ENCODE measurements around the gene TFDP1. TPM values are rescaled to one million over a fixed set of nuclear protein-coding genes. Genes with fewer than 3 reads are reported as not detected.
"Not testable (repeated sequence)": the region's sequence is repeated elsewhere in the genome, so short reads cannot be mapped to it uniquely, and the experiment has no call there.

The TFDP1 gene
- polyA plus RNA-seq, 3 donors from 2014 or later: 25.2 to 39.3 (median 33.7) TPM

DNA sequence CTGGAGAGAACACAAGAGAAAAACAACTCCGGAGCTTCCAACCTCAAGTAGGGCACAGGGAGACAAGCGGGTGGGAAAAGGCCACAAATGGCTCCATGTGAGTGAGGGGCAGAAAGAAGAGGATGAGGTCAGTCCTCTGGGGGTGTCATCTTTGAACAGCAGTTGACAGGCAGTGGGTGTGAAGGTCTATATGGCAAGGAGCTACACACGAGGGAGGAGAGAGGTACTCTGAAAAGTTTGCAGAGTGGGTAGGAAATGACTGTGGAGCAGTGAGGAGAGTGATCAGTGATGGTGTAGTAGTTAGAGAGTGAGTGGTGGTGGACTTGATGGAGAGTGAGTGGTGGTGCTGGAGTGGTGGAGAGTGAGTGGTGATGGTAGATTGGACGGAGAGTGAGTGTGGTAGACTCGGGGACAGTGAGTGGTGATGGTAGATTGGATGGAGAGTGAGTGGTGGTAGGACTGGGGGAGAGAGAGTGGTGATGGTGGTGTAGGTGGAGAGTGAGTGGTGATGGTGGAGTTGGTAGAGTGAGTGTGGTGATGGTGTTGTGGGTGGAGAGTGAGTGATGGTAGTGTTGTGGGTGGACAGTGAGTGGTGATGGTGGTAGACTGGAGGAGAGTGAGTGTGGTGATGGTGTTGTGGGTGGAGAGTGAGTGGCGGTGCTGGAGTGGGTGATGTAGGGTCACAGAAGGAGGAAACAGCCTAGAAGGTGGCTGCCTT lies 4.0 kb downstream of the TFDP1 start:
- DNase-seq: peak; percentile 72 to 73 (median 73)
- peak overlapping the region; percentile 22 to 92 (median 70) for H3K27ac Mint-ChIP-seq
- peaks cover 50 to 56% of the 10 kb centered on the region in 2 donors for H3K4me1 Mint-ChIP-seq
- peaks cover 7 to 26% (median 14%) of the 10 kb centered on the region in 3 donors for H3K27me3 Mint-ChIP-seq (ENCODE audit: low read depth in 3 of 3)
- peaks cover 0 to 7% (median 6%) of the 10 kb centered on the region in 3 donors for H3K36me3 Mint-ChIP-seq
- H3K9me3 Mint-ChIP-seq: no peaks in the 10 kb centered on the region
- H3K4me3 Mint-ChIP-seq: peak overlapping the region; percentile 4 to 58 (median 30)

DNA sequence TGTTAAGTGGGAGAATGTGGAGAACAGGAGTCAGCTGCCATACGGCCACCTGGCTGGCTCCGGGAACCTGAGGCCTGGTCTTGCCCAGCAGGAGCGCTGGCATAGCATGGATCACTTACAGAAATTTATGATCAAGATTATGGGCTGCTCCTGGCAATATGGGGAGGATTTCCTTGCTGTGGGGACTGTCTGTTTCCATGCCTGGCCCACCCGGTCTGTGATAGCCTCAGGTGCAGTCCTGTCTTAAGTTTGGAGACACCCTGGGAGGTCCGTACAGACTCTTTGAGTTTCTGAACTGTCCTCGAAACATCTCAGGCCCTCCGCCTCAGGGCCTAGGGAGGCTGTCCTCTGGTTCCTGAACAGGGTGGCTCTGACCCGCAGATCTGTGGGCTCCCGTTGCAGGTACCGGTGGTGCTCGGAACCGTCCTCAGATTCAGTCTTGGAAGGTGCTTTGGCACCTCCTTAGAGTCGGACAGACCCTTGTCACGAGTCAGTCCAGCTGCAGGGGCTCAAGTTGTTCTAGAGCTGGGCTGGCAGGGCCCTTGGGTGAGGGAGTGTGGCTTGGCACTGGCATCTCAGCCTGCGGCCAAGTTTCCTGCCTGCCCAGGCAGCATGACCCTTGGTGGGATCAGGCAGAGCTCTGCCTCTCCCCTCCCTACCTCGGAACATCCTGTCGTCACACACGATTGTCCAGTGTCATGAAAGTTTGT lies 4.9 kb downstream of the TFDP1 start:
- Mint-ChIP-seq H3K36me3 (peaks cover 0 to 7% (median 6%) of the 10 kb centered on the region in 3 donors), H3K4me1 (peaks cover 47 to 56% of the 10 kb centered on the region in 2 donors), H3K27ac (peak overlapping the region; percentile 4 to 92 (median 70)), H3K4me3 (peak overlapping the region in 3 of 5 donors; percentile 30 to 58 (median 38)), H3K27me3 (ENCODE audit: low read depth in 3 of 3) (peaks cover 7 to 26% (median 14%) of the 10 kb centered on the region in 3 donors), H3K9me3 (no peaks in the 10 kb centered on the region)
- no peak for DNase-seq

DNA sequence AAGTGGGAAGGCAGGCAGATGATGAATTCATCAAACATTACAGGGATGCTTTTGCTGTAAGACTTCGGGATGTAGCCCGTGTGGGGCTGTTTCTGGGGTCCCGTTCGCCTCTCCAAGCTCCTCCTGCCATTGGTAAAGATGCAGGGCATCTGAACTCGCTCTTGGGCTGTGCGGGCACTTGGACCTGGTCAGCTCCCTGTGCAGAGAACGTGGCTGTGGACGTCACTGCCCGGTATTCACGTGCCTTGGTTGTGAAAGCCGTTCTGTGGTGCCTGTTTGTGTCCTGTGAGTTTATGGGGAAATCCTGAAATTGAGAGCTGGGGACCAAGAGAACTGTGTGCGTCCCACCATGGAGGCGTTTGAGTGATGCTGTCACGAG lies 5.4 kb downstream of the TFDP1 start:
- H3K9me3 Mint-ChIP-seq: no peaks in the 10 kb centered on the region
- peaks cover 47 to 56% of the 10 kb centered on the region in 2 donors for H3K4me1 Mint-ChIP-seq
- H3K27me3 Mint-ChIP-seq (ENCODE audit: low read depth in 3 of 3): peaks cover 7 to 26% (median 14%) of the 10 kb centered on the region in 3 donors
- peaks cover 0 to 11% (median 6%) of the 10 kb centered on the region in 3 donors for H3K36me3 Mint-ChIP-seq
- DNase-seq: no peak
- H3K27ac Mint-ChIP-seq: peak overlapping the region in 2 of 6 donors; percentile 4 to 31
- peak overlapping the region in 1 of 5 donors; percentile 33 for H3K4me3 Mint-ChIP-seq

DNA sequence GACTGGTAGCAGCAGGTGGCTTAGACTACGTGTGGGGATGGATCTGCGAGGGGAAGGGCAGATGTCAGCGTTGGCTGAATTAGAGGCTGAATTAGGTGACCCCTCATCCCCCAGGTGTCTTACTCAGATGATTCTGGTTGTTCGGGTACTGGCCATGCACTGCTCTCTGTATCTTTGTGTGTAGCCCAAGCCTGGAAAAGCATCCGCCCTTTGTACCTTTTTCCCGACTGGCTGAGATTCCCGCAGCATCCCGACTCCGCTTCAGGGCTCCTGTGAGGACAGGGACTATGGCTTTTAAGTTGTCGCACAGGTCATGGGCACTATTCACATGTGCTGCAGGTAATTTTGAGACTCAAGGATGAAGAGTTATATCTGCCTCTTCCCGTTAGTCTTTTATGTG lies 7.2 kb downstream of the TFDP1 start:
- peaks cover 5 to 16% (median 9%) of the 10 kb centered on the region in 3 donors for H3K27me3 Mint-ChIP-seq (ENCODE audit: low read depth in 3 of 3)
- H3K9me3 Mint-ChIP-seq: no peaks in the 10 kb centered on the region
- H3K27ac Mint-ChIP-seq: peak overlapping the region in 3 of 6 donors; percentile 12 to 80 (median 51)
- DNase-seq: no peak
- peaks cover 34 to 41% of the 10 kb centered on the region in 2 donors for H3K4me1 Mint-ChIP-seq
- H3K4me3 Mint-ChIP-seq: no peak overlapping the region
- H3K36me3 Mint-ChIP-seq: peaks cover 0 to 11% (median 6%) of the 10 kb centered on the region in 3 donors

DNA sequence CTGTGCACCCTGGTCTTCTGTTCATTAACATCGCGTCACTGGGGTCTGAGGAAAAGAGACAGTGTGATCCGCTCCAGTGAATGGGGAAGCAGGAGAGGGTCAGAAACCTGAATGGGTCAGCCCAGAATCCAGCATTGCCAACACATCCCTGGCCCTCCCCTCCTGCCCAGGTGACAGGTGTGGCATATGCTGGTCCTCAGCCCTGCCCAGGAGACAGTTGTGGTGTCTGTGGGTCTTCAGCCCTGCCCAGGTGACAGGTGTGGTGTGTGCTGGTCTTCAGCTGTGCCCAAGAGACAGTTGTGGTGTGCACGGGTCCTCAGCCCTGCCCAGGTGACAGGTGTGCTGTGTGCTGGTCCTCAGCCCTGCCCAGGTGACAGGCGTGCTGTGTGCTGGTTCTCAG lies 8.0 kb downstream of the TFDP1 start:
- no peak for DNase-seq
- Mint-ChIP-seq H3K36me3 (peaks cover 0 to 11% (median 6%) of the 10 kb centered on the region in 3 donors), H3K27me3 (ENCODE audit: low read depth in 3 of 3) (peaks cover 5 to 11% (median 6%) of the 10 kb centered on the region in 3 donors), H3K4me1 (peaks cover 26 to 33% of the 10 kb centered on the region in 2 donors), H3K27ac (peak overlapping the region in 1 of 6 donors; percentile 11), H3K9me3 (no peaks in the 10 kb centered on the region), H3K4me3 (no peak overlapping the region)

DNA sequence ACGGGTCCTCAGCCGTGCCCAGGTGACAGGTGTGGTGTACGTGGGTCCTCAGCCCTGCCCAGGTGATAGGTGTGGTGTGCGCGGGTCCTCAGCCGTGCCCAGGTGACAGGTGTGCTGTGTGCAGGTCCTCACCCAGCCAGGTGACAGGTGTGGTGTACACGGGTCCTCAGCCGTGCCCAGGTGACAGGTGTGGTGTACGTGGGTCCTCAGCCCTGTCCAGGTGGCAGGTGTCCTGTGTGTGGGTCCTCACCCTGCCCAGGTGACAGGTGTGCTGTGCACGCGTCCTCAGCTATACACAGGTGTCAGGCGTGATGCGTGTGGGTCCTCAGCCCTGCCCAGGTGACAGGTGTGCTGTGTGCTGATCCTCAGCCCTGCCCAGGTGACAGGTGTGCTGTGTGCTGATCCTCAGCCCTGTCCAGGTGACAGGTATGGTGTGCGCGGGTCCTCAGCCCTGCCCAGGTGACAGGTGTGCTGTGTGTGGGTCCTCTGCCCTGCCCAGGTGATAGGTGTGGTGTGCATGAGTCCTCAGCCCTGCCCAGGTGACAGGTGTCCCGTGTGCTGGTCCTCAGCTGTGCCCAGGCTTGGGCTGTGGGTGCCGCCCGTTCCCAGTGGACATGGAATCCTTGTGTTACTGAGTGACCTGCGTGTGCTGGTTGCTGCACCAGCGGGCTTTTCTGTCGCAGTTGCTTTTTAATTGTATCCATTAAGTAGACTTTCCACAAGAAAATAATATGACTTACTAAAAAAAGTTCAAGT lies 9.7 kb downstream of the TFDP1 start:
- H3K4me1 Mint-ChIP-seq: peaks cover 17 to 24% of the 10 kb centered on the region in 2 donors
- not testable (repeated sequence) for H3K9me3 Mint-ChIP-seq; H3K4me3 Mint-ChIP-seq; DNase-seq; H3K27ac Mint-ChIP-seq; H3K36me3 Mint-ChIP-seq; H3K27me3 Mint-ChIP-seq (ENCODE audit: low read depth in 3 of 3)

DNA sequence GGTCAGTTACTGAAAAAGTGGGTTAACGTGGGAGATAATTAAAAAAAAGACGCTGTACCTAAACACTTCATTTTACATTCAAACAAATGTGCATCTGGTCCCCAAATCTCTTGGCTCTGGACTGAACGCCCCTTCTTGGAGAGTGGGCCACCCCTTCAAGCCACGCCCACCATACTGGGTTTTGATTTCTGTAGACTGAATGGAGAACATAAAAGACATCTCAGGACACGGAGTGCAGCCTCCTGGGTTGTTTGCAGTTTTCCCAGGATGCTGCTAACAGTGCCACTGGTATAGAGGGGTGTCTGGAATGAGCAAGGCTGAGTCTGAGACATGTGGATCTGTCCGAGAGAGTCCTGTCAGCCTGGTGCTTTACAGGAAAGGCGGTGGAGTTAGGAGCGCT lies 10.6 kb downstream of the TFDP1 start:
- Mint-ChIP-seq H3K9me3 (no peaks in the 10 kb centered on the region), H3K27ac (no peak overlapping the region), H3K36me3 (peaks cover 5 to 13% (median 7%) of the 10 kb centered on the region in 3 donors)

DNA sequence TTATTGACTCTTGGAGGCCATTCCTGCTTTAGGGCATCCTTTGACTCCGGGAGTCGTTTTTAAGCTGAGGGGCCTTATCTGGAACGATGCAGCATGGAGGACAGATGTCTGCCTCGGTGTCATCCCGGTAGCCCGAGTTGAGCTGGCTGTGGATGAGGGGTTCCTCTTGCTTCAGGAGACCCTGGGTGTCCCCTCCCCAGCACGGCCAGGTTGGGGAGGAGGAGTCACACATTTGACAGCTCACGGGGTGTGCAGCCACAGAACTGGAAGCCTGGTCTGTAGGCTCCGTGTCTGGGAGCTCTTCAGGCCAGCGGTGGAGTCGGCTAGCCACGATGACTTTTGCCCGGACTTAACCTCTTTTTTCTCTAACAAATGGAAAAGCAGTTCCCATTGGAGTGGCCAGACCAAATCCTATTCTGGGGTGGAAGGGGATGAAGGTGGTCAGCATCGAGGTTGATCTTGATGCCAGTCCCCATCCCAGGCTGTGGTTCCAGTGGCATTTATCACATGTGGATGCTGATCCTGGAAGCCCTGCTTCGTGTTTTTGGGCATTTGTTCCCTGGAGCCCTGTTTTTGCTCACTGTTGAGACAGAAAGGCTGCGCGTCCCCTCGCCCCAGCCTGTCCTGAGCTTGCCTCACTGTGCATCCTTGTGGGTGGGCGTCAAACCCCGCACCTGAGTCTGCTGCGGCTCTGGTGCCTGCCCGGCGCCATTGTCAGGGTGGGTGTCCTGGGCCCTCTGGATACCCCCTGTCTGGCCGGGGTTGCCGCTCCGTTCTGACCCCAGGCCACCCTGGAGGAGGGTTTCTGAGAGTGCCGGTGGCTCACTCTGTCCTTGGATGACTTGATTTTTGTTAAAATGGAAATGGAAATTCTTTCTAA lies 12.0 kb downstream of the TFDP1 start:
- H3K27ac Mint-ChIP-seq: no peak overlapping the region
- peaks cover 5 to 13% (median 9%) of the 10 kb centered on the region in 3 donors for H3K36me3 Mint-ChIP-seq
- H3K27me3 Mint-ChIP-seq (ENCODE audit: low read depth in 3 of 3): no peaks in the 10 kb centered on the region
- peaks cover 6 to 11% of the 10 kb centered on the region in 2 donors for H3K4me1 Mint-ChIP-seq
- no peak overlapping the region for H3K4me3 Mint-ChIP-seq
- no peak for DNase-seq
- H3K9me3 Mint-ChIP-seq: no peaks in the 10 kb centered on the region

More for the DNA sequence above, 10.6 kb downstream of the TFDP1 start:
- Mint-ChIP-seq H3K4me1 (peaks cover 11 to 17% of the 10 kb centered on the region in 2 donors), H3K4me3 (no peak overlapping the region), H3K27me3 (ENCODE audit: low read depth in 3 of 3) (no peaks in the 10 kb centered on the region)
- no peak for DNase-seq

DNA sequence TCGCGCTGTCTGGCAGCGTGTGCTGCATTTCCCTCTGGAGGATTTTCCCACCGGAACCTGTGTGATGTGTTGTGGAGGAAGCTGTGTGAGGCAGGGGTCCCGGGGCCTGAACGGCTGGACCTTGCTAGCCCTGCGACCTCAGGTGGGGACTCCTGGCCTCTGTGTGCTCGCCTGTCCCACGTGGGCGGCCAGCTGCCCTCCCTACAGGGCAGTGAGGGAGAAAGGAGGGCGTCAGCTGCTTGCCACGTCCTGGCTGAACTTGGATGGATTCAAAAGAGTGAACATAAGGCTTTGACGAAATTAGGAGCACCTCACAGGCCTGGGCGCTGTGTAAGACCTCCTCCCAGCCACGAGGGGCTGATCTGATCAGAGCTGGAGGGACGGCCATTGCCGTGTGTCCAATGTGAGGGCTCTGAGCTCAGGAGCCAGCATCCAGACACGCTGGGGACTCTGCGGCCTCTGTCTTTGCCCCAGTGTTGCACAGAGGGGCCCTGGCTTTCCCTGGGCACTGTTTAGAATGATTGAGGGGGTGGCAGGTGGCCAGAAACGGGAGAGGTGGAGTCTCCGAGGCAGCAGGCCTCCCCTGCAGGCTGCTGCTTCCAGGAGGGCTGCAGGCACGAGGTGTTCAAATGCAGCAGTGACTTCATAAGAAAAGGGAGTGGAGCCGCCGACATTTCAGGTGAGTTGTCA lies 13.0 kb downstream of the TFDP1 start:
- Mint-ChIP-seq H3K4me1 (peaks cover 6 to 8% of the 10 kb centered on the region in 2 donors), H3K4me3 (no peak overlapping the region), H3K27ac (no peak overlapping the region), H3K9me3 (no peaks in the 10 kb centered on the region), H3K27me3 (ENCODE audit: low read depth in 3 of 3) (no peaks in the 10 kb centered on the region), H3K36me3 (peaks cover 5 to 13% (median 9%) of the 10 kb centered on the region in 3 donors)
- no peak for DNase-seq

DNA sequence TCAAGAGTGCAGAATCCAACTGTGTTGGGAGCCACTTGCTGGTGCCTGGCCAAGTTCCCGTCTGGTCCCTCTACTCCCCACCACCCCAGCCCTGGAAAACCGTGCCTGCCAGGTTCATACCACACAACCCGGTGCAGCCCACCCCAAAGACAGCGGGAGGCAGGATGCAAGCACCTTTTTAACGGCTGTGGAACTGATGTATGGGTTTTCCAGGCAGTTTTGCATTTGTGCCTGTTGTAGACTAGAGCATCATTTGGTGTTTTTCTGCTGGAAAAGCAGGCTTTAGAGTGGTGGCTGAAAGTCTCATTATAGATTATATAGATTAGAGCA lies 13.5 kb downstream of the TFDP1 start:
- Mint-ChIP-seq H3K9me3 (no peaks in the 10 kb centered on the region), H3K27ac (no peak overlapping the region), H3K4me1 (peaks cover 8 to 13% of the 10 kb centered on the region in 2 donors), H3K36me3 (peaks cover 5 to 13% (median 9%) of the 10 kb centered on the region in 3 donors), H3K27me3 (ENCODE audit: low read depth in 3 of 3) (no peaks in the 10 kb centered on the region), H3K4me3 (no peak overlapping the region)
- no peak for DNase-seq

DNA sequence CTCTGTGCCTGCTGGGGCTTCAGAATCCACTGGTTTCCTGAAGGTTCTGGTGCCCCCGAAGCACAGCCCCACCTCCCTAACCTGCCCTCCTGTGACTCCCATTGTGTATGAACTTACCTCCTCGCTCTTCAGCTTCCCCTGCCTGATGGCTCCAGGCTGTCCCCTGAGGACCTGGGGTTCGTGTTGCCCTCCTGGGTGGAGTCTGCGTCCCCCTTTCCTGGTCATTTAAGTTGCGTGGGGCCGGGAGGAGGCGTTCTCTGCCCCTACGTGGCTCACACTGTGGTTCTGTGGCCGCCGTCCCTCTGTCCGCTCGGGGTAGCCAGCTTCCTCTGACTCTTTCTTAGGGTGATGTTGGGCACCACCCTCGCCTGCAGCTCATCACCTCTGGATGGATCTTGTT lies 13.9 kb downstream of the TFDP1 start:
- no peak for DNase-seq
- Mint-ChIP-seq H3K27ac (peak overlapping the region in 1 of 6 donors; percentile 9), H3K27me3 (ENCODE audit: low read depth in 3 of 3) (no peaks in the 10 kb centered on the region), H3K9me3 (no peaks in the 10 kb centered on the region), H3K4me3 (no peak overlapping the region), H3K4me1 (peaks cover 8 to 13% of the 10 kb centered on the region in 2 donors), H3K36me3 (peaks cover 5 to 13% (median 9%) of the 10 kb centered on the region in 3 donors)

DNA sequence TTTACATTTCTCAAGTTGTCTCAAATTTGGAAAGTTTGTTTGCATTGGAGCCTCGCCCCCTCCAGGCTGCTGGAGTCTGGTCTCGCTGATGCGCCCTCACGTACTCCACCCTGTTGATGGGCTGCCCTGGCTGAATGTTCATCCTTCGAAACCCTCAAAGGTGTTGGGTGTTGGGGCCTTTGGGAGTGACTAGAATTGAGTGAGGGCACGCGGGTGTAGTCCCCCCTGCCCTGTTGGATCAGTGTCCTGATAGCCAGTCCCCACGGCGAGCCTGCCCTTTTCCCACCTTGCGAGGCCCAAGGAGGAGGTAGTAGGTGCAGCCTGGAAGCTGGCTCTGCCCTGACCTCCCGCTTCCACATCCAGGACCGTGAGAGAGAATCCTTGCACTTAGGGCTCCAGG lies 14.8 kb downstream of the TFDP1 start:
- Mint-ChIP-seq H3K36me3 (peaks cover 5 to 13% (median 9%) of the 10 kb centered on the region in 3 donors), H3K4me1 (peaks cover 8 to 13% of the 10 kb centered on the region in 2 donors), H3K4me3 (no peak overlapping the region), H3K27ac (no peak overlapping the region), H3K27me3 (ENCODE audit: low read depth in 3 of 3) (peaks cover 0 to 1% (median 0%) of the 10 kb centered on the region in 3 donors), H3K9me3 (no peaks in the 10 kb centered on the region)
- no peak for DNase-seq
